HepG2 (cell line): ENCODE data around the gene LLGL2. TPM values are rescaled to one million over a fixed set of nuclear protein-coding genes. Genes with fewer than 3 reads are reported as not detected.

Source experiments
- AGO1 ChIP-seq: fragments of 200-400 bp; formaldehyde crosslinking; IDR thresholded peaks from 2 replicates; pipeline ENCODE4 v1.6.1; 2017; ENCODE audit warnings: mild to moderate bottlenecking, low read depth, low read length, moderate library complexity; ENCODE audit not compliant: poor library complexity, severe bottlenecking
- ELF3 ChIP-seq: IDR thresholded peaks from 2 replicates; pipeline ENCODE4 v1.6.1; 2016; ENCODE audit warnings: missing genetic modification reagents, missing compliant biosample characterization
- FIP1L1 ChIP-seq: fragments of 200-400 bp; formaldehyde crosslinking; IDR thresholded peaks from 2 replicates; pipeline ENCODE4 v1.6.1; 2018; ENCODE audit warnings: low read depth, mild to moderate bottlenecking, low read length, moderate library complexity, borderline replicate concordance; ENCODE audit not compliant: insufficient read depth
- FOXA1 ChIP-seq, 2 experiments: fragments of 450-650 bp in 1 of 2; sonication (generic) in 1 of 2; formaldehyde crosslinking in 1 of 2; IDR thresholded peaks; 2 replicates each; pipeline versions ENCODE4 v1.4.0 to v1.6.1; 2016 to 2020; ENCODE audit warnings: missing genetic modification reagents in 1 of 2
- FOXK1 ChIP-seq: sonication (generic); formaldehyde crosslinking; IDR thresholded peaks from 2 replicates; pipeline ENCODE4 v1.4.0; 2020; ENCODE audit warnings: low read depth, missing genetic modification reagents, borderline replicate concordance
- GMEB2 ChIP-seq: IDR thresholded peaks from 2 replicates; pipeline ENCODE4 v1.6.1; 2016; ENCODE audit warnings: missing biosample characterization, missing genetic modification reagents, low read depth
- KAT2B ChIP-seq: fragments of 150-350 bp; IDR thresholded peaks from 2 replicates; pipeline ENCODE4 v1.6.1; 2014; ENCODE audit warnings: low read depth, low read length, borderline replicate concordance
- KMT2A ChIP-seq: sonication (generic); formaldehyde crosslinking; IDR thresholded peaks from 2 replicates; pipeline ENCODE4 v1.4.0; 2020; ENCODE audit warnings: missing genetic modification reagents
- MAFG ChIP-seq: sonication (generic); formaldehyde crosslinking; IDR thresholded peaks from 2 replicates; pipeline ENCODE4 v1.5.1; 2020; ENCODE audit warnings: mild to moderate bottlenecking, missing genetic modification reagents
- MATR3 ChIP-seq: sonication (generic); formaldehyde crosslinking; IDR thresholded peaks from 2 replicates; pipeline ENCODE4 v1.4.0; 2020; ENCODE audit warnings: missing genetic modification reagents
- MAX ChIP-seq: IDR thresholded peaks from 2 replicates; pipeline ENCODE4 v1.6.1; 2012; ENCODE audit warnings: inconsistent platforms
- NR2F6 ChIP-seq, 2 experiments: IDR thresholded peaks; 2 replicates each; pipeline ENCODE4 v1.6.1; 2016; ENCODE audit warnings: antibody characterized with exemption in 1 of 2, mild to moderate bottlenecking in 1 of 2
- PBX2 ChIP-seq: IDR thresholded peaks from 2 replicates; pipeline ENCODE4 v1.6.1; 2016; ENCODE audit warnings: control low read depth
- RBFOX2 ChIP-seq: fragments of 200-400 bp; formaldehyde crosslinking; IDR thresholded peaks from 2 replicates; pipeline ENCODE4 v1.6.1; 2017; ENCODE audit warnings: low read depth, mild to moderate bottlenecking, low read length
- RFX1 ChIP-seq: fragments of 450-650 bp; IDR thresholded peaks from 2 replicates; pipeline ENCODE4 v1.6.1; 2017
- SALL2 ChIP-seq: sonication (generic); formaldehyde crosslinking; IDR thresholded peaks from 2 replicates; pipeline ENCODE4 v1.8.1; 2023; ENCODE audit warnings: mild to moderate bottlenecking, missing genetic modification reagents, inconsistent platforms
- ZBTB49 ChIP-seq: sonication (generic); formaldehyde crosslinking; IDR thresholded peaks from 2 replicates; pipeline ENCODE4 v1.4.0; 2020; ENCODE audit warnings: missing genetic modification reagents, borderline replicate concordance
- ZC3H4 ChIP-seq: sonication (generic); formaldehyde crosslinking; IDR thresholded peaks from 2 replicates; pipeline ENCODE4 v1.4.0; 2020; ENCODE audit warnings: missing genetic modification reagents, borderline replicate concordance
- ZFX ChIP-seq: sonication (generic); formaldehyde crosslinking; IDR thresholded peaks from 2 replicates; pipeline ENCODE4 v1.4.0; 2020; ENCODE audit warnings: mild to moderate bottlenecking, low read depth, missing genetic modification reagents, moderate library complexity
- ZNF3 ChIP-seq: IDR thresholded peaks from 2 replicates; pipeline ENCODE4 v1.7.0; 2017; ENCODE audit warnings: inconsistent platforms
- ZNF34 ChIP-seq: sonication (generic); formaldehyde crosslinking; IDR thresholded peaks from 2 replicates; pipeline ENCODE4 v1.4.0; 2020; ENCODE audit warnings: mild to moderate bottlenecking, missing genetic modification reagents, borderline replicate concordance
- ZNF510 ChIP-seq: sonication (generic); formaldehyde crosslinking; IDR thresholded peaks from 2 replicates; pipeline ENCODE4 v1.4.0; 2020; ENCODE audit warnings: low read depth, mild to moderate bottlenecking, missing genetic modification reagents
- ZNF572 ChIP-seq: sonication (generic); formaldehyde crosslinking; IDR thresholded peaks from 2 replicates; pipeline ENCODE4 v1.5.1; 2020; ENCODE audit warnings: mild to moderate bottlenecking, missing genetic modification reagents
- ZNF605 ChIP-seq: sonication (generic); formaldehyde crosslinking; IDR thresholded peaks from 2 replicates; pipeline ENCODE4 v1.8.0; 2022; ENCODE audit warnings: mild to moderate bottlenecking, missing genetic modification reagents
- ZSCAN21 ChIP-seq: sonication (generic); formaldehyde crosslinking; IDR thresholded peaks from 2 replicates; pipeline ENCODE4 v1.8.0; 2022; ENCODE audit warnings: mild to moderate bottlenecking, missing genetic modification reagents, moderate library complexity, borderline replicate concordance
- polyA plus RNA-seq, 8 experiments: library from polyadenylated mRNA; depleted of rRNA in 3 of 8; stranded (reverse) in 7 of 8; unstranded in 1 of 8; fragments of >200 nt; fragmentation: Illumina TruSeq in 4 of 8; extraction: Trizol in 4 of 8; gene quantifications; 2 replicates each; pipeline versions ENCODE4 v1.2.1 to v1.2.3, GENCODE V29; 2011 to 2016; ENCODE audit warnings: low read depth in 4 of 8, missing spikeins in 1 of 8, mixed read lengths in 1 of 8; ENCODE audit not compliant: insufficient read depth in 1 of 8
- total RNA-seq, 5 experiments: library from RNA; depleted of rRNA; stranded (reverse); fragments of >200 nt; fragmentation: Illumina TruSeq; extraction: Trizol; gene quantifications; 2 replicates each; pipeline ENCODE4 v1.2.3, GENCODE V29; 2016; ENCODE audit warnings: low read depth in 1 of 5

Gene LLGL2
- total and polyA plus RNA-seq, 2 of the 13 experiments (the other 11 are each of a cell fraction or from before 2014, with no cell fraction given), result 83.0 to 86.7 TPM

GRCh38 chr17:75601057-75601987 is 75.8 kb downstream of the LLGL2 start (continued):
- TF ChIP-seq MAFG (no peak), ZNF3 (CRISPR knock-in tag) (no peak), AGO1 (no peak), KAT2B (no peak), FOXK1 (CRISPR knock-in tag) (no peak), RFX1 (peak; percentile 53), ZFX (peak; percentile 52; the same call in 1 of the 2 replicates), NR2F6 (IDR thresholded peaks at IDR 0.05) (no peak), NR2F6 (CRISPR knock-in tag; IDR thresholded peaks at IDR 0.05) (no peak), ZNF572 (CRISPR knock-in tag) (no peak), ELF3 (CRISPR knock-in tag) (peak; percentile 32; the same call in 1 of the 2 replicates), ZBTB49 (CRISPR knock-in tag) (no peak), GMEB2 (no peak), ZNF34 (CRISPR knock-in tag) (no peak), ZNF510 (no peak), KMT2A (no peak), ZNF605 (CRISPR knock-in tag) (no peak), FOXA1 (IDR thresholded peaks at IDR 0.05) (no peak), FOXA1 (CRISPR knock-in tag; IDR thresholded peaks at IDR 0.05) (0 out of 2 replicates have a peak, but pooled peaks have one; percentile 24), PBX2 (CRISPR knock-in tag) (no peak), SALL2 (CRISPR knock-in tag) (peak; percentile 70; the same call in 1 of the 2 replicates), MATR3 (no peak), MAX (peak; percentile 59), RBFOX2 (no peak), ZSCAN21 (CRISPR knock-in tag) (peak; percentile 5; the same call in 1 of the 2 replicates), FIP1L1 (no peak), ZC3H4 (CRISPR knock-in tag) (no peak)
